Activated T-helper 17 cell treated with anti-CD3 and anti-CD28 coated beads, Interleukin-2, amount 50 U/mL, for 72 hours (primary cell): ENCODE measurements around the gene ITPK1. TPM values are rescaled to one million over a fixed set of nuclear protein-coding genes. Genes with fewer than 3 reads are reported as not detected.

Experiments
- ATAC-seq: fragments of 150-1000 bp; cut with Tn5 transposase; replicated peaks from 2 replicates; pipeline ENCODE4 v1.10.0; 2021; ENCODE audit warnings: mild to moderate bottlenecking, moderate library complexity
- H3K27ac Mint-ChIP-seq: one replicate; pipeline ENCODE4 v1.8.0; 2022; ENCODE audit warnings: mixed read lengths
- H3K27me3 Mint-ChIP-seq: one replicate; pipeline ENCODE4 v1.8.0; 2022; ENCODE audit warnings: mixed read lengths
- H3K36me3 Mint-ChIP-seq: one replicate; pipeline ENCODE4 v1.8.0; 2022; ENCODE audit warnings: low read depth, mild to moderate bottlenecking, mixed read lengths
- H3K4me1 Mint-ChIP-seq: one replicate; pipeline ENCODE4 v1.8.0; 2022; ENCODE audit warnings: mixed read lengths
- H3K4me3 Mint-ChIP-seq: one replicate; pipeline ENCODE4 v1.8.0; 2022; ENCODE audit warnings: mild to moderate bottlenecking, mixed read lengths
- H3K9me3 Mint-ChIP-seq: one replicate; pipeline ENCODE4 v1.8.0; 2022; ENCODE audit warnings: mixed read lengths
- total RNA-seq, 2 donors: library from RNA; stranded (reverse); gene quantifications; one replicate each; pipeline ENCODE4 v1.2.3, GENCODE V29; 2022

Gene ITPK1
- total RNA-seq, 2 donors from 2014 or later: 32.1 to 48.9 TPM

DNA sequence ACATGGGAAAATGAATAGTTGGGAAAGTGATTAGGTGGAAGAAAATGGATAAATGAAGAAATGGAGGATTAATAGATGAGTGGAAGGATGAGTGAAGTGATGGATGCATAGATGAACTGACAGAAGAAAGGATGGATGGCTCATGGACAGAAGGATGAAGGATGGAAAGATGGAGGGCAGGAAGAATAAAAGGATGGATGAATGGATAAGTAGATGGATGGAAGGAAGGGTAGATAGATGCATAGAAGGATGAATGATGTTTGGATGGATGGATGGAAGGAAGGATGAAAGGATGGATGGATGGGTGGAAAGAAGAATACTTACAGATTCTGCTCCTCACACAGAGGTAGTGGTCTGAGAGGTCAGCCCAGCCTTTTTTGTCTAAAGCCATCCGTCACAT lies 228.6 kb downstream of the ITPK1 start:
- H3K27ac Mint-ChIP-seq: no peak overlapping the region
- peaks cover 33% of the 10 kb centered on the region for H3K27me3 Mint-ChIP-seq
- peaks cover 4% of the 10 kb centered on the region for H3K9me3 Mint-ChIP-seq
- ATAC-seq: no peak
- H3K36me3 Mint-ChIP-seq: no peaks in the 10 kb centered on the region
- H3K4me3 Mint-ChIP-seq: no peak overlapping the region
- no peaks in the 10 kb centered on the region for H3K4me1 Mint-ChIP-seq

Other genes with a start within 250 kb of the ITPK1 start
- gene CHGA, start 192.8 kb downstream of the ITPK1 start, total RNA-seq: not detected
- 10 to 100 TPM; 21.9 to 25.4 TPM for gene MOAP1, start 69.0 kb upstream of the ITPK1 start, total RNA-seq
- 10 to 100 TPM; 10.2 to 17.2 TPM for gene LYSET, start 69.4 kb upstream of the ITPK1 start, total RNA-seq
- gene GON7, start 91.1 kb upstream of the ITPK1 start, total RNA-seq: 10 to 100 TPM in 1 of 2 donors, 1 to 10 TPM in 1; 6.1 to 21.8 TPM
- gene UBR7, start 91.3 kb upstream of the ITPK1 start, total RNA-seq: 10 to 100 TPM; 33.0 to 37.1 TPM
- 10 to 100 TPM; 10.1 to 15.9 TPM for gene BTBD7, start 217.1 kb upstream of the ITPK1 start, total RNA-seq
- not detected for gene COX8C, start 231.3 kb upstream of the ITPK1 start, total RNA-seq